D341Med (cell line): Measurements from ENCODE around the gene ERCC3.
"Not testable (repeated sequence)": the region's sequence is repeated elsewhere in the genome, so short reads cannot be mapped to it uniquely, and the experiment has no call there.

Experiments used
- DNase-seq: peaks from one replicate; pipeline ENCODE4 v3.0.0; 2012; ENCODE audit warnings: low spot score

Gene ERCC3

DNA sequence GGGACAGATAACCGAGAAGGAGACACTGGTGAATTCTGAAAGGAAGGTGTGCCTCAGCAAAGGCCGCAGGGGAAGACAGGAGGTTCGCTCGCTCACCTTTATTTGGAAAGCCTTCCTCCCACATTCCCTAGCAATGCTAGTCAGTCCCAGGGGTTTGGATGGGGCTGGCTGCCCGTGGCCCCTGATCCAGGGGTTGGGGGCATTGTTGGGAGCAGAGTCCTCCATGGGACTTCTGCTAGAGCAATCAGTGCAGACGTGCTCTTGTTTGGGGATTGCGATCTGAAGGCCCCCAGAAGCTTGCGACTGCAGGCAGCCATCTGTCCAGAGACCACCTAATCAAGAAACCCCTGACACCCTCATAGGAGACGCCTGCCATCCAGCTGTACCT lies 67.8 kb downstream of the ERCC3 start:
- no peak for DNase-seq

DNA sequence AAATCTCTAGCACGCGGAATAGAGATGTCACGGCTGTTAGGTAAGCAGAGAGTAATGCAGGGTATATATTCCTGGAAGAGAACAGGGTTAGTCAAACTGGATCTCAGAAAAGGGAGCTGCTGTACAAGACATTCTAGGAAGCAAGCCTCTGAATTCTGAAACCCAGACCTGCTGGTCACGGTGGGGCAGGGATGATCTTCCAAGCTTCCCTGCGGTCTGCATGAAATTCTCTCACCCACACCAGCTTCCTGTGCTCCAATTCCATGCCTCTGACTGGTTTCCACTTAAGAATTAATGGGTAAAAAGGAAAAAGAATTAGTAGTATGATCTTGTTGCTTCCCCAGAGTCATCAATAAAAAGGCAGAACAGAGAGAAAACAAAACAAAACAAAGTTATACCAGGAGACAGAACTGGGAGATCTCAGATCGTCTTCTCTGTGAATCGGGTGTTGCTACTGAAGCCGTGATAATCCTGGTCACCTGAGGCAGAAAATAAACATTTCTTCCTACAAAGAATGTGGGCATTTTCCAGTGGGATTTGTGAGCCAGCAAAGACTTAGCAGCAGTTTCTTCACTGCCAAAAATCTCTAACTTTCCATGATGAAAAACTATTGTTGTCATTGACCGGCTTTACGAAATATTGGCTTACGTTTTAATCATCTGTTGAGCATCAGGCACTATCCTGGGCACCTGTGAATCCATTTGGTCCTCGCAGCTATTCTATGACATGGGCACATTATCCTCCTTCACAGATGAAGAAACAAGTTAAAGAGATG lies 68.6 kb downstream of the ERCC3 start:
- DNase-seq, result no peak

DNA sequence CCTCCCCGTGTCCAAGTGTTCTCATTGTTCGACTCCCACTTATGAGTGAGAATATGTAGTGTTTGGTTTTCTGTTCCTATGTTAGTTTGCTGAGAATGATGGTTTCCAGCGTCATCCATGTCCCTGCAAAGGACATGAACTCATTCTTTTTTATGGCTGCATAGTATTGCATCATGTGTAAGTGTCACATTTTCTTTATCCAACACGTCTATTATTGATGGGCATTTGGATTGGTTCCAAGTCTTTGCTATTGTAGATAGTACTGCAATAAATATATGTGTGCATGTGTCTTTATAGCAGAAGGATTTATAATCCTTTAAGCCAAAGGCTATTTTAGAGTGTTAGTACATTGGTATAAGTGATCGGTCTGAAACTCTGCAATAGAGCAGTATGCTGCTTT lies 69.8 kb downstream of the ERCC3 start:
- not testable (repeated sequence) for DNase-seq

DNA sequence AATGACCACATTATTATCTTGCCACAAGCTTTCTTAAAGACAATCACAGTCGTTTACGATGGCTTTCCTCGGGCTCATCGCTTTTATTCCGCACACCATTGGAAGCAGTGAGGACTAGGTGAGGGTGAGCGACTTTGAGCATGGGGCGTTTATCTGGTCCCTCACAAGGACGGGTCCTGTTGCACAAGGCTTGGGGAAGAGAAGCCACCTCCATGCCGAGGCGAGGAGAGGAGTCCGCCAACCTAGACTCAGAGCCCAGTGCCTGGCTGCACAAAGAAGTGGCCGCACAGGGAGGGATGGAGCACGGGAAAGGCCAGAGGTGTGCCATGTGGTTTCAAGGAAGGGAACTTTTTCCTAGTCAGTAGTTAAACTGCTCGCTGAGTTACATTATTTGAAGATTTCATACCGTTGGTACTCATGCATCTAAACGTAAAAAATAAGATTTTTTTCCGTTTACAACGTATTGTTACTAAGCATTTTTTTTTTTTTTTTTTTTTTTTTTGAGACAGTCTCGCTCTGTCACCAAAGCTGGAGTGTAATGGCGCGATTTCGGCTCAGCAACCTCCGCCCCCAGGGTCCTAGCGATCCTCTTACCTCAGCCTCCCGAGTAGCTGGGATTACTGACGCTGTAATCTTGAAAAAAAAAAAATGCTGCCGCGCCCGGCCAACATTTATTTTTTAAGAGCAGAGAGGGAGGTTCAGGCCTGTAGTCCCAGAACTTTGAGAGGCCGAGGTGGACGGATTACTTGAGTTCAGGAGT lies 73.0 kb downstream of the ERCC3 start:
- peak; percentile 34 for DNase-seq

DNA sequence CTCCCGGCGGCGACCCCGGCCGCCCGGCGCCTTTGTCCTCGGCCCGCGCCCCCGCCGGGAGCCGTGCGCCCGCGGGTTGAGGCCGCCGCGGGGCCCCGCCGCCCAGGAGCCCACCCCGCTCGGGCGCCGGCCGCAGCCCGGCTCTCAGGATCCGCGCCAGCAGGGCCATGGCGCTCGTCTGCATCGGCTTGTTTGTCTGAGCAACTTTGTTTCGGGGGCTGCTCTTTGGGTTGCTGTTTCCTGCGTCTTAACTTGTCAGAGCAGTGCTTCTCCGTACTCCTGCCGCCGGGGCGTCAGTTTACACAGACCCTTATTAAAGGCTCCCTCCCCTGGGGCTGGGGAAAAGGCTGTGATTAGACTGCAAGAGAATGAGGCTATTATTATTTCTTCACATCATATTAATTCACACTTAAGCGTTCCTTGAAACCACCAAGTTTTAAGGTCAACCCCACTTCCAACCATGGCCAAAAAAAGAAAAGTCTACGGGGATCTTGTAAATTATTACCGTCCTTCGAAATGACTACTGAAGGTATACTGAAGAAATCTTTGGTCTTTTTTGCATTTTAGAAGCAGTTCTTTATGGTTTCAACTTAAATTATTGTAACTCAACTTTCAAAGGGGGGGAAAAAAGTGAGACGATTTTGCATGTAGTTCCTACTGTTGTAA lies 73.7 kb downstream of the ERCC3 start, which contains the start of gene CYP27C1:
TSS of gene CYP27C1 (minus strand) at position 198 of the 666 bp plus-strand sequence. CDS start at position 169, 29 bp downstream.
- peak; percentile 82 for DNase-seq

DNA sequence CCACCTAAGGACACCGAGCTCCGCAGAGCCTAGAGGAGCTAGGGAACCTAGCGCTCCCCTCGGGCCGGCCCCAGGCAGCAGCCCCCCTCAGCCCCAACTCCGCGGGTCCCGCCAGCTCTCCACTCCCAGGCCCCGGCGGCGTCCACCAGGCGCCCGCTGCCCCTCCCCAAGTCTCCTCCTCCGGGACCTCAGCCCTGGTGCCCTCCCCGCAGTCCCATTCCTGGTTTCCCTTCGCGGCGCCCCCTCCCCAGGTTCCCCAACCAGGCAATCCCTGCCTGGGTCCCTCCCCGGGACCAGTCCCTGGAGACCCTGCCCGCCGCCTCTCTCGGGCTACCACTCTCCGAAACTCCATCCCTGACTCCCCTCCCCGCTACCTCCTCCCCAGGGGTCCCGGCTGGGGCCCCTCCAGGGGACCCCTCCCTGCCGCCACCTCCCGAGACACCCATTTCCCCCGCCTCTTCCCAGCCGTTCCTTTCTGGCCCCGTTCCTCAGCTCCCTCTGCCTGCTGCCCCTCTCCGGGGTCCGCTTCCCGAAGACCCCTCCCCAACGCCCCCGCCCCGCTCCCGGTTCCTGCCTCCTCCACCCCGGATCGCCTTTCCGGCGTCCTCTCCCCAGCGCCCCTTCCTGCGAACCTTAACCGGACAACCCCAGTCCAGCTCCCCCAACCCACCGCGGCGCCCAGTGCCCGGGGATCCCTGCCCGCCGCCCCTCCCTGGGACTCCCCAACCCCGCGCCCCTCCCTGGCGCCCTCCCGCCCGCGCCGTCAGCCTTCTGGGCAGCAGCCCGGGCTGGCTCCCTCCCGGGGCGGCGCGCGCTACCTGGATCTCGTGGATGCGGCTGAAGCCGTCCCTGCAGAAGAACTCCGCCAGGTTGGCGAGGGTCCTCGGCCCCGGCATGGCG lies 74.5 kb downstream of the ERCC3 start:
- DNase-seq, result peak; percentile 76

DNA sequence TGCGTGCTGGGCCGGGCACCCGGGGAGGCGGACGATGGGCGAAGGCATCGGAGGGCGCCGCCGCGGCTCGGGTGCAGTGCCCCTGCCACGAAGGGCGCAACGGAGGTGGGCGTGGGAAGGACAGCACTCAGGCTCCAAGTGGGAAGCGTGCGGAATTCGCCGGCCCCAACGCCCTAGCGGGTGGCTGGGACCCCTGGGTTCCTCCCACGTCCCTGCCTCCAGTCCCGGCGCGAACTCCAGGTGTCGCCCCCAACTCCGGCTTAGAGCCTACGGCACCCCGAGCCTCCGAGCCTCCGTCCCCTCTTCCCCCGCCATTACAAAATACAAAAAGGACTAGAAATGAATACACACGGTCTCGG lies 75.2 kb downstream of the ERCC3 start:
- DNase-seq, result no peak

DNA sequence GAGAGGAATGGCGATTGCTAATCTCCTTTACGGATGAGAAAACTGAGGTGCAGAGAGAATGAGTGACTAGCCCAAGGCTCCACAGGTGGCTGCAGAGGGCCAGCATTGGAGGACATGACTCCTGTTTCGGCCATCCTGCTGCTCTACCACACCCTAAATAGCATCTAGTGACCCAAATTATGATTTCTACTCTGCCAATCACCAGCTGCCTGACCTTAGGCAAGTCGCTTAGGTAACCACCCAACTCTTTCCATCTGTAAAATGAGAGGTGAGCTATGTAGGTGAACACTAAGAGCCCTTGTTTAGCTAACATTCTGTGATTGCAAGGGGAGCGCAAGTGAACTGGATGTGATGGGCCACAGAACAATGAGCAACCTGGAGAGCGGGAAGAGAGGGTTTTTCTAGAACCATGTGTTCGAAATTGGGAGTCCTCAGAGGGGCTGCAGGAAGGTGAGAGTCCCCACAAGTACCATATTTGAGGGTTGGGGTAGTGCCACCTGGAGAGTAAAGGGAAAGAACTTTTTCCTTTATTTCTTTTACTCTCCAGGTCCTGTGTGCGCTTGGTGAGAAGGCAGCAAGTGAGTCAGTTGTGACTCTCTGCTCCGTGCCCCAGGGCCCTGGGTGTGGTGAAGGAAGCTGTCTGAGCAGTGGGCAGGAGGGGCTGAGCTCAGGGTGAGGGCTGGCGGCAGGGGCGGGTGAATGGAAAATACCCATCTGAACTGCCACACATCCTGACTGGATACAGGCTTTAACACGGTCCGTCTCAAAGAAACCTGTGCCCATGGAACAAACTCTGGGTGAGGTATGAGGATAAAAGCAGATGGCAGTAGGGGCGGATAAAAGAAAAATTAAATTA lies 76.2 kb downstream of the ERCC3 start:
- DNase-seq, result no peak

DNA sequence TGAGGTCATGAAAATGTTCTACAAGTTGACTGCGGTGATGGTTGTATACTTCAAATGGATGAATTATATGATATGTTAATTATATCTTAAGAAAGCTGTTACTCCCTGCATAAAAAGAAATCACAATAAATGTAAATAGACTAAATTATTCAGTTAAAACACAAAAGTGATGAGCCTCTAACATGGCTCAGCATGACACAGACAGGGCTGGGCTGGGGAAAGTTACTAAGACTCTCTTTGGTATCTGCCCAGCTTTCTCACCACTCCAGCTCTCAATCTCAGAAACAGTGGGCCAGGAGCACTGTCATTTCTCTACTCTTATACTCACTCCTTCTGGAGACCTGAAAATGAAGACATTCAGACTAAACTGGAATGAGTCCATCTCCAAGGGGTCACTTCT lies 77.4 kb downstream of the ERCC3 start:
- DNase-seq, result no peak

DNA sequence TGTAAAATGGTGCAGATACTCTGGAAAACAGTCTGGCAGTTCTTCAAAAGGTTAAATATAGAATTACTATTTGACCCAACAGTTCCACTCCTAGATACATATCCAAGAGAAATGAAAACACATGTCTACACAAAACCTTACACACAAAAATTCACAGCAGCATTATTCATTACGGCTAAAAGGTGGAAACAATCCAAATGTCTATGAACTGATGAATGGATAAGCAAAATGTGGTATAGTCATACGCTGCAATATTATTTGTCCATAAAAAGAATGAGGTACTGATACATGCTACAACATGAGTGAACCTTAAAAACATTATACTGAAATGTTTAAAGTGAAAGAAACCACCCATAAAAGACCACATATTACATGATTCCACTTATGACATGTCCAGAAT lies 77.8 kb downstream of the ERCC3 start:
- no peak for DNase-seq

DNA sequence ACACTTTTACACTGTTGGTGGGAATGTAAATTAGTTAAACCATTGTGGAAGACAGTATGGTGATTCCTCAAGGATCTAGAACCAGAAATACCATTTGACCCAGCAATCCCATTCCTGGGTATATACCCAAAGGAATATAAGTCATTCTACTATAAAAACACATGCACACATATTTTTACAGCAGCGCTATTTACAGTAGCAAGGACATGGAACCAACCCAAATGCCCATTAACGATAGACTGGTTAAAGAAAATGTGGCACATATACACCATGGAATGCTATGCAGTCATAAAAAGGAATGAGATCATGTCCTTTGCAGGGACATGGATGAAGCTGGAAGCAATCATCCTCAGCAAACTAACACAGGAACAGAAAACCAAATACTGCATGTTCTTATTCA lies 79.7 kb downstream of the ERCC3 start:
- DNase-seq, result not testable (repeated sequence)

DNA sequence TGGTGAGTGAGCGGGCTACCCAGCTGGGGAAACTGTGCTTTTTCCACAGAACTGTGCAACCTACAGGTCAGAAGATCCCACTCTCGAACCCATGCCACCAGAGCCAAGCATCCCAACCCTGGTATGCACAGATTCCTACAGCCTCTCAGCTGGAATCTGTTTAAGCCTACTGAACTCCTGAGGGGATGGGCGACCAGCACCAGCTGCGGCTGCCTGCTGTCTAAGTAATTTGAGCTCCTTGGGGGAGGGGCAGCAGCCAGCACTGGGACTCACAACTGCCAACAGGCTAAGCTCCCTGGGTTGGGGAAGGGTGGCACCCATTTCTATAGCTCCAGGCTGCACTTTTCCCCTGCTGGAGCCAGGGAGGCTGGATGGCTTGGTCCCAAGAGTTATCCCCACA lies 85.6 kb downstream of the ERCC3 start:
- DNase-seq, result peak; percentile 82
